ENCODE data around the gene GP1BA.
A peak's percentile ranks its signal among the peaks of the same experiment; 100 is the strongest.

Gene GP1BA

DNA sequence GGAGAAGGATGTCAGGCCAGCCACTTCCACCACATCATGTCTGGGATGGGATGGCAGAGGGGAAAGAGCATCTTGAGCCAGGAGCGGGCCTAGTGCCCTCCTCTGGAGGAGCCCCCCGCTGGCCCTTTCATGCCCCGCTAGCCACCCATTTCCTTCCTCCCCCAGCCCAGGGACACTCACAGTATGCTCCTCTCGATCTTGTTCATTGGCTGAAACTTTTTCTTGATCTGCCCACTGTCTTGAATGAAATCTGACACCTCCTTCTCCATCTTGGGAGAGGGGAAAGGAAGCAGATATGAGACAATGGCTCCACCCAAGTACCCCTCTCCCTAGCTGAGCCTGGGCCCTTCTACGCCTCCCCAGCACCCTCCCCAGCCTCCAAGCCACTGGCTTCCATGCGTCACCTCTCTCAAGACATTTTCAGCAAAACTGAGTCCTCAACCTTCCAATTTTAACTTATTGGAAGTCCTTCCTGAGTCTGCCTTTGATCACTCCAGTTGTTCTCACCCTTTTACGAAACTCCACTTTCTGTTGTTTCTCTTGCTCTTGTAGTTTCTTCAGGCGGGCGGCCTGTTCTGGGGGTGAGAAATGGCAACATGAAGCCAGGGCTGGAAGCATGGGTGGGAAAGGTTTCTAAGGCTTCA is 28.3 kb downstream of the GP1BA start:
- H3K9me3 ChIP-seq, result no peaks in the 10 kb centered on the region
- H3K36me3 ChIP-seq, result peaks cover 12% of the 10 kb centered on the region
- TF ChIP-seq, protein P1, sequence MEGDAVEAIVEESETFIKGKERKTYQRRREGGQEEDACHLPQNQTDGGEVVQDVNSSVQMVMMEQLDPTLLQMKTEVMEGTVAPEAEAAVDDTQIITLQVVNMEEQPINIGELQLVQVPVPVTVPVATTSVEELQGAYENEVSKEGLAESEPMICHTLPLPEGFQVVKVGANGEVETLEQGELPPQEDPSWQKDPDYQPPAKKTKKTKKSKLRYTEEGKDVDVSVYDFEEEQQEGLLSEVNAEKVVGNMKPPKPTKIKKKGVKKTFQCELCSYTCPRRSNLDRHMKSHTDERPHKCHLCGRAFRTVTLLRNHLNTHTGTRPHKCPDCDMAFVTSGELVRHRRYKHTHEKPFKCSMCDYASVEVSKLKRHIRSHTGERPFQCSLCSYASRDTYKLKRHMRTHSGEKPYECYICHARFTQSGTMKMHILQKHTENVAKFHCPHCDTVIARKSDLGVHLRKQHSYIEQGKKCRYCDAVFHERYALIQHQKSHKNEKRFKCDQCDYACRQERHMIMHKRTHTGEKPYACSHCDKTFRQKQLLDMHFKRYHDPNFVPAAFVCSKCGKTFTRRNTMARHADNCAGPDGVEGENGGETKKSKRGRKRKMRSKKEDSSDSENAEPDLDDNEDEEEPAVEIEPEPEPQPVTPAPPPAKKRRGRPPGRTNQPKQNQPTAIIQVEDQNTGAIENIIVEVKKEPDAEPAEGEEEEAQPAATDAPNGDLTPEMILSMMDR (IDR thresholded peaks at IDR 0.05), result no peak
- H3K4me1 ChIP-seq (ENCODE audit: control insufficient read depth in 1 of 2, insufficient read depth in 1 of 2, low read depth in 1 of 2, low read length in 1 of 2), result peaks cover under 1 to 7% of the 10 kb centered on the region in 2 experiments
- H3K27me3 ChIP-seq, result no peaks in the 10 kb centered on the region
- no peak overlapping the region for H3K4me3 ChIP-seq (ENCODE audit: low read depth in 1 of 2, low read length in 1 of 2)
- no peak overlapping the region for H3K27ac ChIP-seq

DNA sequence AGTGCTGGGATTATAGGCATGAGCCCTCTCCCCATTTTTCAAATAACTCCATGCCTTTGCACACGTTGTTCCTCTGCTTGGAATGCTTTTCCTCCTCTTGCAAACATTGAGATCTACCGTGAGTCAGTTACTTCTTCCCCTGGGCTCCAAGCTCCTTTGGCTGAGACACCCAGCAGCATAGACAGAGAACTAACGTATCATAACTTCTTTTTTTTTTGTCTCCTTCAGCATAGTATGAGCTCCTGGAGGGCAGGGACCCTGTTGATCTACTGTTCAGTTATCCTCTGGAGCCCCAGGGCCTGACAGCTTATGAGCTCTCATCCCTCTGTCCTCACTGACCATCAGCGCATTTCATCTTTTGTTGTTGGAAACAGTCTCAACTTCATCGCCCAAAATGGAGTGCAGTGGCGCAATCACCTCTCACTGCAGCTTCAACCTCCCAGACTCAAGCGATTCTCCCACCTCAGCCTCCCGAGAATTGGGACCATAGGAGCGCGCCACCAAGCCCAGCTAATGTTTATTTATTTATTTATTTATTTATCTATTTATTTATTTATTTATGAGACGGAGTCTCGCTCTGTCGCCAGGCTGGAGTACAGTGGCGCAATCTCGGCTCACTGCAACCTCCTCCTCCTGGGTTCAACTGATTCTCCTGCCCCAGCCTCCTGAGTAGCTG is 33.4 kb downstream of the GP1BA start:
- TF ChIP-seq, protein P1 (IDR thresholded peaks at IDR 0.05), result no peak
- Histone ChIP-seq H3K9me3 (no peaks in the 10 kb centered on the region), H3K27me3 (no peaks in the 10 kb centered on the region), H3K4me3 (ENCODE audit: low read depth in 1 of 2, low read length in 1 of 2) (no peak overlapping the region), H3K4me1 (ENCODE audit: control insufficient read depth in 1 of 2, insufficient read depth in 1 of 2, low read depth in 1 of 2, low read length in 1 of 2) (peaks cover 32 to 35% of the 10 kb centered on the region in 2 experiments), H3K27ac (peak overlapping the region; percentile 98), H3K36me3 (peaks cover 22% of the 10 kb centered on the region)

DNA sequence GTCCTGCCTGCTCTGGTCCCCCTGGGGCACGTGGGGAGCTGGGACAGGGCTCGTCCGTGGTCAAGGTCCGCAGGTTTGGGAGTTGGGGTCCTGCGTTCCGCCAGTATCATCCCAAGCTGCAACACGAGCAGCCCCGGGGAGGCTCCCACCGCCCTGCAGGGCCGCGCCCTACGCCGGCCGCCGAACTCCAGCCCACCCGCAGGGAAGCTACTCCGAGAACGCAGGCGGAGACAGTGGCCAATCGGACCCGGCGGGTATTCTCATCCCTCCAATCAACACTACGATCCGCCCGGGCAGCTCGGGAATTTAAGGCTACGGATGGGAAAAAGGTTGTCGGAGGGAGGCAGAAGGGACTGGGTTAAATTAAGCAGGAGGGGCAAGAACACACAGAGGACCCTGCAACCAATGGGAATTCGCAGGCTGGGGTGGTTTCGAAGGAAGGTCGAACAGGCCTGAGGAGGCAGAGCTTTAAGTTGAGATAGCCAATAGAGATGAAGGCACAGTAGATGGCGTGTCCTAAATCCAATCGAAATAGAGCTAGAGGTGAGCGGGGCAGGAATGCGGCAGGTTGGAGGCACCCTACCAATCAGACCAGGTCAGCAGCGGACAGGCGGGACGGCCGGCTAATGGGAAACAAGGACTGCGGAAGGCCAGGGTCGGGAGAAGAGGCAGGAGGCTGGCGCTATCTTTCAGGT is 34.9 kb downstream of the GP1BA start:
- Histone ChIP-seq H3K27ac (peak overlapping the region; percentile 98), H3K4me3 (ENCODE audit: low read depth in 1 of 2, low read length in 1 of 2) (peak overlapping the region; percentile 61 to 100), H3K9me3 (no peaks in the 10 kb centered on the region), H3K27me3 (no peaks in the 10 kb centered on the region), H3K36me3 (peaks cover 36% of the 10 kb centered on the region), H3K4me1 (ENCODE audit: control insufficient read depth in 1 of 2, insufficient read depth in 1 of 2, low read depth in 1 of 2, low read length in 1 of 2) (peaks cover 32 to 35% of the 10 kb centered on the region in 2 experiments)
- TF ChIP-seq, protein P1 (IDR thresholded peaks at IDR 0.05), result no peak

DNA sequence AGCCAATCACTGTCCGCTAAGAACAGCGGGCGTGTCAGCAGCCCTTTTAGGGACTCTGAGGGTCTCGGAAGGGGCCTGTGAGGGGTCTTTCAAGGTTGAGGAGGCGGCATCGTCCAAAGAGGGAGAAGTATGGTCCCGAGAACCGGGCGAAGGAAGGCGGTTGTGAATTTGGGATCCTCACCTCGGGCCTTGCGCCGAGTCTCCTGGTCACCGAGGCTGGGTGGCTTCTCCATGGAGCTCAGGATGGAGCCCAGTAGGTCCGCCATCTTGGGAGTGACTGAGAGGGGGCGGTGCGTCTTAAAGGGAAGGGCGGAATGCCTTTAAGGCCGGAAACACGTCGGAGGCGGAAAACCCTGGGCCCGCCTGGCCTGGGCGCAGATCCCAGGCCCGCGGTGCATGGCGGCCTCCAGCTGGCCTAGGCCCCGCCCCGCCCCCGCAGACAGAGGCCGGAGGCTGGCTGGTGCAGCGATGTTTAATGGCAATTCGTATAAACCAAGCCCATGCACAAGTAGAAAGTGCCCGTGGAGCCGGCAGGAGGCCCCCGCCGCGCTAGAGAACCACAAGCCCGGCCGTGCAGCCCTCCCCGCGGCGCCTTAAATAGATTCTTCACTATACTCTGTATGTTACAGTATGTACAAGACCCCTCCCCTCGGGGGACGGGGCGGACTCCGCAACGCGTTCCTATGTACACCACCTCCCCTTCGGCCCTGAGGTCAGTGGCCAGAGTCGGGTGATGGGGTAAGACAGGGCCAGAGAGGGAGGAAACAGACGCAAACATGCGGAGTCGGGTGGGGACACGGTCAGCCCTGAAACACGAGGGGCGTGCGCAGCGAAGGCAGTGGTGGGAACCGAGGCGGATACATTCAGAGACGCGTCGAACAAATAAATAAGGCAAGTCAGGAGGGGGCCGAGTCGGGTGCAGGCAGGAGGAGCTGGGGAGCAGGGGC is 35.7 kb downstream of the GP1BA start, which contains the start of gene SPAG7:
Gene SPAG7, minus strand, starts transcription at position 279 of the 947 bp plus-strand sequence. Its CDS starts 13 bp downstream, at position 266.
- H3K27me3 ChIP-seq, result no peaks in the 10 kb centered on the region
- H3K9me3 ChIP-seq, result no peaks in the 10 kb centered on the region
- peak within 1 kb of the TSS; percentile 98 for H3K27ac ChIP-seq
- peaks cover 39 to 40% of the 10 kb centered on the region in 2 experiments for H3K4me1 ChIP-seq (ENCODE audit: control insufficient read depth in 1 of 2, insufficient read depth in 1 of 2, low read depth in 1 of 2, low read length in 1 of 2)
- H3K4me3 ChIP-seq (ENCODE audit: low read depth in 1 of 2, low read length in 1 of 2), result peak within 1 kb of the TSS; percentile 61 to 100
- TF ChIP-seq, protein P1 (IDR thresholded peaks at IDR 0.05), result no peak
- peaks cover 44% of the 10 kb centered on the region for H3K36me3 ChIP-seq
